ENCODE measurements around the gene PKP2.

The PKP2 gene

DNA sequence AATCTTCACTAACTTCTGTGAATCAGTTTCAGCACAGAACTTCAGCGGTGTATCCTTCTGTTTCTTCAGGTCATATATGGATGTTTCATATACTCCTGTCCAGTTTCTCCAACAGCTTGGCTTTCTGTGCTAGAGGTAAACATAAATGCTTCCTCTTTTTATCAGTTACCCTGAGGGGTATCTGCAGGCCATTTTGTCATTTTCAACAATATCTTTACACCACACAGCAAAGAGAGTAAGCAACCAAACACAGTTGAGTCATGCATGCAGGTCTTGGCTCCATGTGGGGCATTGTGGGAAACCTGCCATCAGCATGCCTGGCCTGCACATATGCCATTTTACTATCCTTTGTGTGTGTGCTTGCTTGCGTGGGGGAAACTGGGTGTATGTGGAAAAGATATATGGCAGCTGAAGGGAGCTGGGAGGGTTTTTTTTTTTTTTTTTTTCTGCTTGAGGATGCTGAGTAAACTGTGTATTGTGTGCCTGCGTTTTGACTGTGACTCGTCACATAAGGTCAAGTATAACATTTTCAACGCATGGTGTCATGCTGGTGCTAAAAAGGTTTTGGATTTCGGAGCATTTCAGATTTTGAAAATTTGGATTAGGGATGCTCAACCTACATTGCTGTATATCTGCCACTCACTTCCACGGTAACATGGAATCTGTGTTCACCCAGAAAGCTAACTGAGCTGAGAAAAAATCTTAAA is 84.7 kb downstream of the PKP2 start:
- H3K36me3 ChIP-seq (replicated peaks; ENCODE audit: low read depth, low read length), result no peaks in the 10 kb centered on the region
- no peaks in the 10 kb centered on the region for H3K27me3 ChIP-seq (ENCODE audit: low read depth, low read length)
- no peaks in the 10 kb centered on the region for H3K79me2 ChIP-seq (ENCODE audit: low read length)
- H3K4me2 ChIP-seq (ENCODE audit: low read length), result no peak overlapping the region
- no peak for TF ChIP-seq EZH2phosphoT487 (IDR thresholded peaks at IDR 0.05; ENCODE audit: low read depth)
- TF ChIP-seq, protein P1, sequence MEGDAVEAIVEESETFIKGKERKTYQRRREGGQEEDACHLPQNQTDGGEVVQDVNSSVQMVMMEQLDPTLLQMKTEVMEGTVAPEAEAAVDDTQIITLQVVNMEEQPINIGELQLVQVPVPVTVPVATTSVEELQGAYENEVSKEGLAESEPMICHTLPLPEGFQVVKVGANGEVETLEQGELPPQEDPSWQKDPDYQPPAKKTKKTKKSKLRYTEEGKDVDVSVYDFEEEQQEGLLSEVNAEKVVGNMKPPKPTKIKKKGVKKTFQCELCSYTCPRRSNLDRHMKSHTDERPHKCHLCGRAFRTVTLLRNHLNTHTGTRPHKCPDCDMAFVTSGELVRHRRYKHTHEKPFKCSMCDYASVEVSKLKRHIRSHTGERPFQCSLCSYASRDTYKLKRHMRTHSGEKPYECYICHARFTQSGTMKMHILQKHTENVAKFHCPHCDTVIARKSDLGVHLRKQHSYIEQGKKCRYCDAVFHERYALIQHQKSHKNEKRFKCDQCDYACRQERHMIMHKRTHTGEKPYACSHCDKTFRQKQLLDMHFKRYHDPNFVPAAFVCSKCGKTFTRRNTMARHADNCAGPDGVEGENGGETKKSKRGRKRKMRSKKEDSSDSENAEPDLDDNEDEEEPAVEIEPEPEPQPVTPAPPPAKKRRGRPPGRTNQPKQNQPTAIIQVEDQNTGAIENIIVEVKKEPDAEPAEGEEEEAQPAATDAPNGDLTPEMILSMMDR (IDR thresholded peaks at IDR 0.05; ENCODE audit: low read depth, low read length), result no peak
- H3K27ac ChIP-seq (ENCODE audit: low read length), result no peak overlapping the region
- no peaks in the 10 kb centered on the region for H4K20me1 ChIP-seq (ENCODE audit: insufficient read depth, low read length)
- H2AFZ ChIP-seq (ENCODE audit: low read depth, low read length), result no peak overlapping the region
- no peak overlapping the region for H3K9ac ChIP-seq (ENCODE audit: low read length)
- H3K9me3 ChIP-seq (ENCODE audit: insufficient read depth, low read length), result no peaks in the 10 kb centered on the region
- H3K4me3 ChIP-seq (ENCODE audit: low read length), result no peak overlapping the region
- no peaks in the 10 kb centered on the region for H3K4me1 ChIP-seq (ENCODE audit: low read length)

DNA sequence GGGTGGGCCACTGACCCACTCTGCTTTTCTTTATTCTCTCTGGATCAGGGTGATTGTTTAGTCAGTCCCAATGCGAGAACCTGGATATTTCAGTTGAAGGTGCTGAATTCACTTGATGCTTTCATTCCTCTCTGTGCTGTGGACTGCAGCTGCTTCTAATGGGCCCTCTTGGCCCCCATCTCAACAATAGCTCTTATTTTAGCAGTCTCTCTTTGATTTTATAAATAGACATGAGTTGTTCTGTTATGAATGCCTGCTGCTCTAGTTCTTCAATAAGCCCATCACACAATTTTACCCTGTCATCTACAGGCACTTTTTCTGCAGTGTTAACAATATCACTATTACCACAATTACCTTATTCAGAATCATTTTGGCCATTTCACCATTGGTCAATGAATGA is 86.7 kb downstream of the PKP2 start:
- H3K79me2 ChIP-seq (ENCODE audit: low read length), result no peaks in the 10 kb centered on the region
- no peaks in the 10 kb centered on the region for H4K20me1 ChIP-seq (ENCODE audit: insufficient read depth, low read length)
- no peak for TF ChIP-seq EZH2phosphoT487 (IDR thresholded peaks at IDR 0.05; ENCODE audit: low read depth)
- no peak overlapping the region for H3K27ac ChIP-seq (ENCODE audit: low read length)
- no peak overlapping the region for H3K9ac ChIP-seq (ENCODE audit: low read length)
- no peaks in the 10 kb centered on the region for H3K9me3 ChIP-seq (ENCODE audit: insufficient read depth, low read length)
- no peak overlapping the region for H3K4me2 ChIP-seq (ENCODE audit: low read length)
- H3K36me3 ChIP-seq (replicated peaks; ENCODE audit: low read depth, low read length), result no peaks in the 10 kb centered on the region
- no peak overlapping the region for H2AFZ ChIP-seq (ENCODE audit: low read depth, low read length)
- no peaks in the 10 kb centered on the region for H3K4me1 ChIP-seq (ENCODE audit: low read length)
- H3K4me3 ChIP-seq (ENCODE audit: low read length), result no peak overlapping the region
- H3K27me3 ChIP-seq (ENCODE audit: low read depth, low read length), result no peaks in the 10 kb centered on the region; the same call in 1 of the 2 replicates

DNA sequence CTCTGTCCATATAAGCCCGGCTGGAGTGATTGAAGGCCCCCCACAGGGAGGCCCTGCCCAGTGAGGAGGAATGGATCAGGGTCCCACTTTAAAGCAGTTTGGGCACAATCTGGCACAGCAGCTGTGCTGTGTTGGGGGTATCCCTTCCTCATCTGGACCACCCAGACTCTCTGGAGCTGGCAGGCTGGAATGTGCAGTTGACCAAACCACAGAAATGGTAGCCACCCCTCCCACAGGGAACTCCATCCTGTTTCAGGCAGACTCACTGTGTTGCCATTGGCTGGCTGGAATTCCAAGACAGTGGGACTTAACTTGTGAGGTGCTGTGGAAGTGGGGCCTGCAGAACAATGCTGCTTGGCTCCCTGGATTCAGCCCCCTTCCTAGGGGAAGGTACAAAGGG is 87.4 kb downstream of the PKP2 start:
- TF ChIP-seq, protein P1 (IDR thresholded peaks at IDR 0.05; ENCODE audit: low read depth, low read length), result no peak
- TF ChIP-seq EZH2phosphoT487 (IDR thresholded peaks at IDR 0.05; ENCODE audit: low read depth), result no peak
- Histone ChIP-seq H3K4me2 (ENCODE audit: low read length) (no peak overlapping the region), H3K9me3 (ENCODE audit: insufficient read depth, low read length) (no peaks in the 10 kb centered on the region), H3K36me3 (replicated peaks; ENCODE audit: low read depth, low read length) (no peaks in the 10 kb centered on the region), H3K4me3 (ENCODE audit: low read length) (no peak overlapping the region), H3K27me3 (ENCODE audit: low read depth, low read length) (no peaks in the 10 kb centered on the region; the same call in 1 of the 2 replicates), H4K20me1 (ENCODE audit: insufficient read depth, low read length) (no peaks in the 10 kb centered on the region), H2AFZ (ENCODE audit: low read depth, low read length) (no peak overlapping the region), H3K4me1 (ENCODE audit: low read length) (no peaks in the 10 kb centered on the region), H3K27ac (ENCODE audit: low read length) (no peak overlapping the region), H3K9ac (ENCODE audit: low read length) (no peak overlapping the region), H3K79me2 (ENCODE audit: low read length) (no peaks in the 10 kb centered on the region)

DNA sequence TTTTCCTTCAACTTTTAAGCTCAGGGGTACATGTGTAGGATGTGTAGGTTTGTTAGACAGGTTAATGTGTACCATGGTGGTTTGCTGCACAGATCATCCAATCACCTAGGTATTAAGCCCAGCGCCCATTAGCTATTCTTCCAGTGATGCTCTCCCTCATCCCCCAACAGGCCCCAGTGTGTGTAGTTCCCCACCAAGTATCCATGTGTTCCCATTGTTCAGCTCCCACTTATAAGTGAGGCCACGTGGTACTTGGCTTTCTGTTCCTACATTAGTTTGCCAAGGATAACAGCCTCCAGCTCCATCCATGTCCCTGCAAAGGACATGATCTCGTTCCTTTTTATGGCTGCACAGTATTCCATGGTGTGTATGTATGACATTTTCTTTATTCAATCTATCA is 92.3 kb downstream of the PKP2 start:
- Histone ChIP-seq H3K4me2 (ENCODE audit: low read length) (no peak overlapping the region), H3K79me2 (ENCODE audit: low read length) (no peaks in the 10 kb centered on the region), H3K36me3 (replicated peaks; ENCODE audit: low read depth, low read length) (no peaks in the 10 kb centered on the region), H3K9ac (ENCODE audit: low read length) (no peak overlapping the region), H2AFZ (ENCODE audit: low read depth, low read length) (no peak overlapping the region), H4K20me1 (ENCODE audit: insufficient read depth, low read length) (no peaks in the 10 kb centered on the region), H3K4me1 (ENCODE audit: low read length) (no peaks in the 10 kb centered on the region), H3K27me3 (ENCODE audit: low read depth, low read length) (peaks cover 4% of the 10 kb centered on the region), H3K9me3 (ENCODE audit: insufficient read depth, low read length) (no peaks in the 10 kb centered on the region), H3K4me3 (ENCODE audit: low read length) (no peak overlapping the region), H3K27ac (ENCODE audit: low read length) (no peak overlapping the region)
- TF ChIP-seq, protein P1 (IDR thresholded peaks at IDR 0.05; ENCODE audit: low read depth, low read length), result no peak
- no peak for TF ChIP-seq EZH2phosphoT487 (IDR thresholded peaks at IDR 0.05; ENCODE audit: low read depth)

Data from OCI-LY3 (cell line).